Measurements from ENCODE around the gene KANK2.

- TF ChIP-seq, protein P1, sequence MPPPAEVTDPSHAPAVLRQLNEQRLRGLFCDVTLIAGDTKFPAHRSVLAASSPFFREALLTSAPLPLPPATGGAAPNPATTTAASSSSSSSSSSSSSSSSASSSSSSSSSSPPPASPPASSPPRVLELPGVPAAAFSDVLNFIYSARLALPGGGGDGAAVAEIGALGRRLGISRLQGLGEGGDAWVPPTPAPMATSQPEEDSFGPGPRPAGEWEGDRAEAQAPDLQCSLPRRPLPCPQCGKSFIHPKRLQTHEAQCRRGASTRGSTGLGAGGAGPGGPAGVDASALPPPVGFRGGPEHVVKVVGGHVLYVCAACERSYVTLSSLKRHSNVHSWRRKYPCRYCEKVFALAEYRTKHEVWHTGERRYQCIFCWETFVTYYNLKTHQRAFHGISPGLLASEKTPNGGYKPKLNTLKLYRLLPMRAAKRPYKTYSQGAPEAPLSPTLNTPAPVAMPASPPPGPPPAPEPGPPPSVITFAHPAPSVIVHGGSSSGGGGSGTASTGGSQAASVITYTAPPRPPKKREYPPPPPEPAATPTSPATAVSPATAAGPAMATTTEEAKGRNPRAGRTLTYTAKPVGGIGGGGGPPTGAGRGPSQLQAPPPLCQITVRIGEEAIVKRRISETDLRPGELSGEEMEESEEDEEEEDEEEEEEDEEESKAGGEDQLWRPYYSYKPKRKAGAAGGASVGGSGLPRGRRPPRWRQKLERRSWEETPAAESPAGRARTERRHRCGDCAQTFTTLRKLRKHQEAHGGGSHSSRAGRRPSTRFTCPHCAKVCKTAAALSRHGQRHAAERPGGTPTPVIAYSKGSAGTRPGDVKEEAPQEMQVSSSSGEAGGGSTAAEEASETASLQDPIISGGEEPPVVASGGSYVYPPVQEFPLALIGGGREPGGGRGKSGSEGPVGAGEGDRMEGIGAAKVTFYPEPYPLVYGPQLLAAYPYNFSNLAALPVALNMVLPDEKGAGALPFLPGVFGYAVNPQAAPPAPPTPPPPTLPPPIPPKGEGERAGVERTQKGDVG (CRISPR knock-in tag; IDR thresholded peaks at IDR 0.05): no peak
- TF ChIP-seq POLR2AphosphoS5 (IDR thresholded peaks at IDR 0.05; ENCODE audit: low read length) (no peak), ZNF274 (IDR thresholded peaks at IDR 0.05; ENCODE audit: insufficient read depth, insufficient read length) (no peak), BHLHE40 (IDR thresholded peaks at IDR 0.05; ENCODE audit: borderline replicate concordance in 1 of 2, low read depth in 2 of 2, low read length in 1 of 2) (no peak), ETV6 (conservative IDR thresholded peaks at IDR 0.05 in 1 of 2, IDR thresholded peaks at IDR 0.05 in 1 of 2; ENCODE audit: borderline replicate concordance in 1 of 2, low read depth in 1 of 2) (no peak), SPI1 (IDR thresholded peaks at IDR 0.05; ENCODE audit: borderline replicate concordance, insufficient read depth, low read depth, low read length) (no peak), NBN (IDR thresholded peaks at IDR 0.05) (no peak), SMC3 (IDR thresholded peaks at IDR 0.05; ENCODE audit: borderline replicate concordance, low read length) (no peak), ASH2L (IDR thresholded peaks at IDR 0.05; ENCODE audit: borderline replicate concordance, low read depth) (no peak)
- TF ChIP-seq, protein P2, sequence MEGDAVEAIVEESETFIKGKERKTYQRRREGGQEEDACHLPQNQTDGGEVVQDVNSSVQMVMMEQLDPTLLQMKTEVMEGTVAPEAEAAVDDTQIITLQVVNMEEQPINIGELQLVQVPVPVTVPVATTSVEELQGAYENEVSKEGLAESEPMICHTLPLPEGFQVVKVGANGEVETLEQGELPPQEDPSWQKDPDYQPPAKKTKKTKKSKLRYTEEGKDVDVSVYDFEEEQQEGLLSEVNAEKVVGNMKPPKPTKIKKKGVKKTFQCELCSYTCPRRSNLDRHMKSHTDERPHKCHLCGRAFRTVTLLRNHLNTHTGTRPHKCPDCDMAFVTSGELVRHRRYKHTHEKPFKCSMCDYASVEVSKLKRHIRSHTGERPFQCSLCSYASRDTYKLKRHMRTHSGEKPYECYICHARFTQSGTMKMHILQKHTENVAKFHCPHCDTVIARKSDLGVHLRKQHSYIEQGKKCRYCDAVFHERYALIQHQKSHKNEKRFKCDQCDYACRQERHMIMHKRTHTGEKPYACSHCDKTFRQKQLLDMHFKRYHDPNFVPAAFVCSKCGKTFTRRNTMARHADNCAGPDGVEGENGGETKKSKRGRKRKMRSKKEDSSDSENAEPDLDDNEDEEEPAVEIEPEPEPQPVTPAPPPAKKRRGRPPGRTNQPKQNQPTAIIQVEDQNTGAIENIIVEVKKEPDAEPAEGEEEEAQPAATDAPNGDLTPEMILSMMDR (IDR thresholded peaks at IDR 0.05 in 2 of 3, conservative IDR thresholded peaks at IDR 0.05 in 1 of 3; ENCODE audit: control insufficient read depth in 2 of 3, extremely low read depth in 1 of 3, insufficient read depth in 1 of 3, low read depth in 3 of 3, low read length in 3 of 3): no peak
Measured at GRCh38 chr19:11243798-11244169, 46.4 kb upstream of the KANK2 start.

Measured in GM12878 (cell line).